HG03064 (cell line): ENCODE data around the gene SEPTIN3.

Source experiments
- ATAC-seq: cut with Tn5 transposase; IDR thresholded peaks from one replicate; pipeline ENCODE4 v1.9.1; 2021; ENCODE audit warnings: low read depth; ENCODE audit not compliant: unreplicated experiment

Gene SEPTIN3

DNA sequence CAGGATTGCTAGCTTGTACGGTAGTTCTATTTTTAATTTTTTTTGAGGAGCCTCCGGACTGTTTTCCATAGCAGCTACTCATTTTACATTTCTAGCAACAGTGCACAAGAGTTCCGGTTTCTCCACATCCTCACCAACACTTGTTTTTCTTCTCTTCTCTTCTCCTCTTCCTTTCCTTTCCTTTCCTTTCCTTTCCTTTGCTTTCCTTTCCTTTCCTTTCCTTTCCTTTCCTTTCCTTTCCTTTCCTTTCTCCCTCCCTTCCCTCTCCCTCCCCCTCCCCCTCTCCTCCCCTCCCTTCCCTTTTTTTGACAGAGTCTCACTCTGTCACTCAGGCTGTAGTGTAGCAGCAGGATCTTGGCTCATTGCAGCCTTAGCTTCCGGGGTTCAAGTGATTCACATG is 38.7 kb downstream of the SEPTIN3 start:
- ATAC-seq = no peak

DNA sequence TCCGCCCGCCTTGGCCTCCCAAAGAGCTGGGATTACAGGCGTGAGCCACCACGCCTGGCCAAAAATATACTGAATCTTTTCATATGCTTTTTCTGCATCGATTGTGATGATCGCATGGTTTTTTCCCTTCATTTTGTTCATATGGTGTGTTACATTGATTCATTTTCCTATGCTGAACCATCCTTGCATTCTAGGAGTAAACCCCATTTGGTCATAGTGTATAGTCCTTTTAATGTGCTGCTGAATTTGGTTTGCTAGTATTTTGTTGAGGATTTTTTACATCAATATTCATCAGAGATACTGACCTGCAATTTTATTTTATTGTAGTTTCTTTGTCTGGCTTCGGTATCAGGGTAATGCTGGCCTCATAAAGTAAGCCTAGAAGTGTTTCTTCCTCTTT is 41.5 kb downstream of the SEPTIN3 start:
- no peak for ATAC-seq

DNA sequence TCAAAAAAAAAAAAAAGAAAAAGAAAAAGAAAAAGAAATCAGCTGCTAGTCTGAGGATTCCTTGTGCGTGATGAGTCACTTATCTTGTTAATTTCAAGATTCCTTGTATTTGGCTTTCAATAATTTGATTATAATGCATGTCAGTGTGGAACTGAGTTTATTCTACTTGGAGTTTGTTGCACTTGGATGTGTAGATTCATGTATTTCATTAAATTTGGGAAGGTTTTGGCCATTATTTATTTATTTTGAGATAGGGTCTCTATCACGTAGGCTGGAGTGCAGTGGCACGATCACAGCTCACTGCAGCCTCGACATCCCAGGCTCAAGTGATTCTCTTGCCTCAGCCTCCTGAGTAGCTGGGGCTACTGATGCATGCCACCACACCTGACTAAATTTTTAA is 44.1 kb downstream of the SEPTIN3 start:
- no peak for ATAC-seq

DNA sequence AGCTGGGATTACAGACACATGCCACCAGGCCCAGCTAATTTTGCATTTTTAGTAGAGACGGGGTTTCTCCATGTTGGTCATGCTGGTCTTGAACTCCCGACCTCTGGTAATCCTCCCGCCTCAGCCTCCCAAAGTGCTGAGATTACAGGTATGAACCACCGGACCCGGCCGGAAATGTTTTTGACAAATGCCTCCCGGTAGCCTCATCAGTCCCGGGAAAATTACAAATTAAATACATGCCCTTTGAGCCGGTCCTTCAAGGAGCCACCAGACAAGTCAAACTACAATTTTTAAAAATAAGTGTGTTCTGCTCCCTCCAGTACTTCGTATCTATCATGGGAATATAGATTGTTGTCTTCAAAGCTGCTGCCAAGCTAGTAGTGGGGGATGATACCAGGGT is 46.9 kb downstream of the SEPTIN3 start:
- ATAC-seq = no peak

DNA sequence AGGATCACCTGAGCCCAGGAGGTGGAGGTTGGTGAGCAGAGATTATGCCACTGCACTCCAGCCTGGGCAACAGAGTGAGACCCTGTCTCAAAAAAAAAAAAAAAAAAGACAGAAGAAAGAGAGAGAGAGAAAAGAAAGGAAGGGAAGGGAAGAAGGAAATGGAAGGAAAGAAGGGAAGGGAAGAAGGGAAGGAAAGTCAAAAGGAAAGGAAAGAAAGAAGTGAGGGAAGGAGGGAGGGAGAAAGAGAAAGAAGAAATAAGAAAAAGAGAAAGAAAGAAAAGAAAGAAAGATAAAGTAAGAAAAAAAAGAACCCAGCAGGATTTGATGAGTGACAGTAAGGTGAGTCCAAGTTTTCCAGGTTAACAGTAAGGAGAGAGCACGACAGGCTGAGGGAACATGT is 49.0 kb downstream of the SEPTIN3 start:
- ATAC-seq = no peak
